Measurements from ENCODE around the gene ARHGAP19.
A peak's percentile ranks its signal among the peaks of the same experiment; 100 is the strongest.

Gene ARHGAP19

DNA sequence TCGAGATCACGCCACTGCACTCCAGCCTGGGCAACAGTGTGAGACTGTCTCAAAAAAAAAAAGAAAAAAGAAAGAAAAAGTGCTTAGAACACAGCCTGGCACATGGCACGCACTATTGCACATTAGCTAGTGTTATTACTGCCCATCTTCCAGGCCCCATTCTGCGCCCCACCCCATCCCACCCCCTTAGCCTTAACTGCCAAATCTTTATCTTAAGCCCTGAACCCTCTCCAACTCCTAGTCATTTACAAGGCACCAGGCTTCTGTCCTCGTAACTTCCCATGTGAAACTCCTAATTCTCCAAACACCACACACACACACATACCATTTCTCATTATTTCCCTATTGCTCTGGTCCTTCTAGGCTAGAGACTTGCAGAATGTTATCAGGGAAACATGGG lies 37.3 kb upstream of the ARHGAP19 start:
- Mint-ChIP-seq H3K27me3 (no peaks in the 10 kb centered on the region), H3K36me3 (peaks cover 2% of the 10 kb centered on the region), H3K9me3 (ENCODE audit: low read depth) (no peaks in the 10 kb centered on the region), H3K4me1 (ENCODE audit: low read depth) (peaks cover 55% of the 10 kb centered on the region), H3K27ac (peak overlapping the region; percentile 31), H3K4me3 (peak overlapping the region; percentile 25)

GRCh38 chr10:97328646-97329453 lies 36.4 kb upstream of the ARHGAP19 start:
- no peaks in the 10 kb centered on the region for H3K27me3 Mint-ChIP-seq
- peak overlapping the region; percentile 78 for H3K27ac Mint-ChIP-seq
- no peaks in the 10 kb centered on the region for H3K9me3 Mint-ChIP-seq (ENCODE audit: low read depth)
- no peak overlapping the region for H3K4me3 Mint-ChIP-seq
- H3K4me1 Mint-ChIP-seq (ENCODE audit: low read depth), result peaks cover 55% of the 10 kb centered on the region
- H3K36me3 Mint-ChIP-seq, result peaks cover 2% of the 10 kb centered on the region

- H3K27ac Mint-ChIP-seq, result peak overlapping the region; percentile 77
- no peak overlapping the region for H3K4me3 Mint-ChIP-seq
- peaks cover 2% of the 10 kb centered on the region for H3K36me3 Mint-ChIP-seq
- H3K27me3 Mint-ChIP-seq, result no peaks in the 10 kb centered on the region
- peaks cover 45% of the 10 kb centered on the region for H3K4me1 Mint-ChIP-seq (ENCODE audit: low read depth)
- no peaks in the 10 kb centered on the region for H3K9me3 Mint-ChIP-seq (ENCODE audit: low read depth)
Observed at GRCh38 chr10:97327348-97328294, 35.2 kb upstream of the ARHGAP19 start.

- Mint-ChIP-seq H3K9me3 (ENCODE audit: low read depth) (no peaks in the 10 kb centered on the region), H3K4me1 (ENCODE audit: low read depth) (peaks cover 40% of the 10 kb centered on the region), H3K36me3 (peaks cover 2% of the 10 kb centered on the region), H3K4me3 (no peak overlapping the region), H3K27me3 (no peaks in the 10 kb centered on the region), H3K27ac (no peak overlapping the region)
Observed at GRCh38 chr10:97325754-97326153, 33.3 kb upstream of the ARHGAP19 start.

DNA sequence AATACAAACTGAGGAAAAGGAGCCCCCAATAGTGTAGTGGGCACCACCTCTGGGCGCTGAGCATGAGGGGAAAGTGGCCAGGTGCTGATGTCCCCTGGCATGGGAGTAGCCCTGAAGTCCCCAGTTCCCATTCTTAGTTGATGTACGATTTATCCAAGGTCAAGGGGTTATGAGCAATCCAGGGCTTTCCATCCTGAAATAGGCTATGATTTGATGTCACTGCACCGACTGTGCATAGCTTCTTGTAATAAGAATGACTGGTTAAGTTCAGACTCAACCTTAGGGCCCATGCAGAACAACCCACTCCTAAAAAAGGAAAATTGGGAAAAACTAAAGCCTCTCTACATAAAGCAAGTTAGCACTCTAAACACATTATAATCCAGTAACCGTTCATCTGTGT lies 31.1 kb upstream of the ARHGAP19 start:
- Mint-ChIP-seq H3K4me1 (ENCODE audit: low read depth) (peaks cover 35% of the 10 kb centered on the region), H3K27me3 (no peaks in the 10 kb centered on the region), H3K36me3 (no peaks in the 10 kb centered on the region), H3K9me3 (ENCODE audit: low read depth) (no peaks in the 10 kb centered on the region), H3K4me3 (no peak overlapping the region), H3K27ac (no peak overlapping the region)

GRCh38 chr10:97321804-97322190 lies 29.4 kb upstream of the ARHGAP19 start:
- H3K36me3 Mint-ChIP-seq, result no peaks in the 10 kb centered on the region
- peak overlapping the region; percentile 92 for H3K4me3 Mint-ChIP-seq
- H3K27me3 Mint-ChIP-seq, result no peaks in the 10 kb centered on the region
- H3K4me1 Mint-ChIP-seq (ENCODE audit: low read depth), result peaks cover 24% of the 10 kb centered on the region
- no peaks in the 10 kb centered on the region for H3K9me3 Mint-ChIP-seq (ENCODE audit: low read depth)
- H3K27ac Mint-ChIP-seq, result peak overlapping the region; percentile 73

DNA sequence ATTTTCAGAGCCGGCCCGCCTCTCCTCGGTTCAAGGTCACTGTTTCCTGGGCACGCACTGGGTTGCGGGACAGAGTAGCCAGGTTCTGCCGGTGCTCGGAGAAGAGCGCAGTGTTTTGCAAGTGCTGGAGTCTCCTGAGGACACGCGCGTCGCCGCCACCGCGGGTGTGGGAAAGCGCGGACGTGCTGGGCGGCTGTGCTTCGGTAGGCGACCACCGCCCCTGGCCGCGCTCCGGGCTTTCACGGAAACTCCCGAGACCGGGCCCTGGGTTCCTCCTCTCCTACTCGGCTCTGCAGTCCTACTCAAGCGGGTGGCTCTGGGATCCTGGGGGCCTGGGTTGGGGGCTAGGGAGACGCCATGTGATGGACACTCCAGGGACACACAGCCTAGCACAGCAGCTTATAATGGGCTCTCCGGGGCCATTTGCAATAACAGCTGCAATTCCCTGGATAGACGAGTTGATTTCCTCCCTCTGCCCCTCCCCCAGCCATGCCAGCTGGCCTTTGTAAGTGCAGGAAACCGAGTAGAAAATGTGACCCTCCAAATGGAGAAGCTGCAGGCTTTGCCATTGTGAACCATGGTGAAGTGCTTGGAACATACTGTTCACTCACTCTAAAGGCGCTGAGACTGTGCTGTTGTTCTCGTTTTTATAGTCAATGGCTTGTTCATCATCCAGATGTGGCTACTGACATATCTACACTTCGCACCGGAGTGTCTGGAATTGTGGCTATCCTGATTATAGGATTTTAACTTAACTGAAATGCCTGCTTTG lies 28.8 kb upstream of the ARHGAP19 start:
- Mint-ChIP-seq H3K4me1 (ENCODE audit: low read depth) (peaks cover 24% of the 10 kb centered on the region), H3K27me3 (no peaks in the 10 kb centered on the region), H3K9me3 (ENCODE audit: low read depth) (no peaks in the 10 kb centered on the region), H3K36me3 (no peaks in the 10 kb centered on the region), H3K4me3 (peak overlapping the region; percentile 92), H3K27ac (peak overlapping the region; percentile 93)

DNA sequence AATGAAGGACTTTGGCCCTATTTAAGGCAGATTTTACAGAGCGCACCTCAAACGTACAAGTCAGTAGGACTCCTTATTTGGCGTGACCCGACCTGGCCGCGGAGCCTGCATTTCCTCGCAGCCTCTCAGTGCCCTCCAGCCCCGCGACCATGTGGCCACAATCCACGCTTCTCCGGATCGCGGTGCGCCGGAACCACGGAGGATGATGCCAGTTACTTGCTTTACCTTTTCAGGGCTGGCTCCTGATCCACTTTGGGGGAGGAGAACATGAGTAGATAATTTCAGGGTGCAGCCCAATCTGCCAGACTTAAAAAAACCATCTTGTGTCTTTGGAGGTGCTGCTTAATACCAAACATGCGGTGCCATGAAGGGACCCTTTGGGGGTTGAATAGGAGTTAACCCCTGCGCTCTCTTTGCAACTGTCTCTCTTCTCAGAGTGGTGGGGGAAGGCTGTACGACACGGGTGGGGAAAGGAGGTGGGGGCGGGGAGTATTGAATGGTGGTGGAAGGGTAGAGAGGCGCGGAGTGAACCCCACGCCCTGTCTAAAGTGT lies 28.1 kb upstream of the ARHGAP19 start:
- Mint-ChIP-seq H3K36me3 (no peaks in the 10 kb centered on the region), H3K27ac (peak overlapping the region; percentile 93), H3K4me3 (peak overlapping the region; percentile 92)

GRCh38 chr10:97319671-97320479 lies 27.4 kb upstream of the ARHGAP19 start:
- H3K4me1 Mint-ChIP-seq (ENCODE audit: low read depth), result peaks cover 24% of the 10 kb centered on the region
- no peaks in the 10 kb centered on the region for H3K36me3 Mint-ChIP-seq
- no peaks in the 10 kb centered on the region for H3K9me3 Mint-ChIP-seq (ENCODE audit: low read depth)
- H3K27ac Mint-ChIP-seq, result peak overlapping the region; percentile 93
- H3K27me3 Mint-ChIP-seq, result no peaks in the 10 kb centered on the region
- peak overlapping the region; percentile 92 for H3K4me3 Mint-ChIP-seq

More for the DNA sequence above, 28.1 kb upstream of the ARHGAP19 start:
- Mint-ChIP-seq H3K27me3 (no peaks in the 10 kb centered on the region), H3K4me1 (ENCODE audit: low read depth) (peaks cover 24% of the 10 kb centered on the region), H3K9me3 (ENCODE audit: low read depth) (no peaks in the 10 kb centered on the region)

DNA sequence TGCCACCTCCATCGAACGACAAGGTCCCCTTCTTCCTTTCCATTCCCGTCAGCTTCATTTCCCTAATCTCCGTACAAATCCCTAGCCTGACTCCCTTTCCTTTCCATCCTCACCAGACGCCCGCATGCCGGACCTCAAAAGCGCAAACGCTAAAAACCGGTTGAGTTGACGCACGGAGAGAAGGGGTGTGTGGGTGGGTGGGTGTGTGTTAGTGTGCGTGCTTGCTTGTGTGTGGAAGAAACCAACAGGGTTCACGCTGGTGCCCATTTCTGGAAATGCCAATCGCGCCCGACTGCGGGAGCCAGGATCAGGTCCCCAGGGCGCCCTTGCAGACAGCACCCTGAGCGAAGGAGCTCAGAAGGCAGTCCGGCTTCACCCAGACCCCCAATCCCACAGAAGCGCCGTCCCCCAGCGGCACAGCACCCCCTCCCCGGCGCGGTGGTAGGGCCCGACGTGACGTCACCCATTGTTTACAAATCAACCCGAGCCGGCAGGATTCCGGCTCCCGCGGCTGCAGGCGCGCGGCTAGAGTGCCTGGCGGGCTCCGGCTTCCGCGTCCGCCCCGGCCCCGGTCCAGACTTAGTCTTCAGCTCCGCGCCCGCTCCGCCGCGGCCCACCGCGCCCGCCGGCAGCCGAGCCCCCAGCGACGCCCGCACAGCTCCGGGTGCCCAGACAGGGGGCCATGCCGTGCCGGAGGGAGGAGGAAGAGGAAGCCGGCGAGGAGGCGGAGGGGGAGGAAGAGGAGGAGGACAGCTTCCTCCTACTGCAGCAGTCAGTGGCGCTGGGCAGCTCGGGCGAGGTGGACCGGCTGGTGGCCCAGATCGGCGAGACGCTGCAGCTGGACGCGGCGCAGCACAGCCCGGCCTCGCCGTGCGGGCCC lies 26.6 kb upstream of the ARHGAP19 start, which contains the start of gene FRAT1:
TSS of gene FRAT1 (plus strand) at position 500 of the 880 bp plus-strand sequence. CDS start at position 683, 183 bp downstream.
- H3K4me3 Mint-ChIP-seq, result peak within 1 kb of the TSS; percentile 92

GRCh38 chr10:97314671-97315070 lies 22.2 kb upstream of the ARHGAP19 start:
- peaks cover 4% of the 10 kb centered on the region for H3K4me1 Mint-ChIP-seq (ENCODE audit: low read depth)
- H3K36me3 Mint-ChIP-seq, result no peaks in the 10 kb centered on the region
- H3K4me3 Mint-ChIP-seq, result no peak overlapping the region
- no peak overlapping the region for H3K27ac Mint-ChIP-seq
- H3K9me3 Mint-ChIP-seq (ENCODE audit: low read depth), result no peaks in the 10 kb centered on the region
- H3K27me3 Mint-ChIP-seq, result no peaks in the 10 kb centered on the region

More for the DNA sequence above, 26.6 kb upstream of the ARHGAP19 start, which contains the start of gene FRAT1:
- no peaks in the 10 kb centered on the region for H3K27me3 Mint-ChIP-seq
- peaks cover 24% of the 10 kb centered on the region for H3K4me1 Mint-ChIP-seq (ENCODE audit: low read depth)
- no peaks in the 10 kb centered on the region for H3K9me3 Mint-ChIP-seq (ENCODE audit: low read depth)
- H3K27ac Mint-ChIP-seq, result peak within 1 kb of the TSS; percentile 99
- no peaks in the 10 kb centered on the region for H3K36me3 Mint-ChIP-seq

- no peaks in the 10 kb centered on the region for H3K4me1 Mint-ChIP-seq (ENCODE audit: low read depth)
- no peak overlapping the region for H3K4me3 Mint-ChIP-seq
- H3K36me3 Mint-ChIP-seq, result no peaks in the 10 kb centered on the region
- no peaks in the 10 kb centered on the region for H3K27me3 Mint-ChIP-seq
- H3K9me3 Mint-ChIP-seq (ENCODE audit: low read depth), result no peaks in the 10 kb centered on the region
- no peak overlapping the region for H3K27ac Mint-ChIP-seq
Observed at GRCh38 chr10:97312897-97313296, 20.5 kb upstream of the ARHGAP19 start.

GRCh38 chr10:97311111-97311626 lies 18.7 kb upstream of the ARHGAP19 start:
- no peaks in the 10 kb centered on the region for H3K9me3 Mint-ChIP-seq (ENCODE audit: low read depth)
- H3K4me3 Mint-ChIP-seq, result no peak overlapping the region
- H3K4me1 Mint-ChIP-seq (ENCODE audit: low read depth), result no peaks in the 10 kb centered on the region

More at GRCh38 chr10:97311111-97311626, 18.7 kb upstream of the ARHGAP19 start:
- H3K27ac Mint-ChIP-seq, result no peak overlapping the region
- no peaks in the 10 kb centered on the region for H3K36me3 Mint-ChIP-seq
- no peaks in the 10 kb centered on the region for H3K27me3 Mint-ChIP-seq

All from activated naive CD8-positive, alpha-beta T cell (primary cell).